ENCODE data around the gene SDCCAG8. TPM values are rescaled to one million over a fixed set of nuclear protein-coding genes. Genes with fewer than 3 reads are reported as not detected.

Gene SDCCAG8
- total RNA-seq, 4 donors from 2014 or later = 30.2 to 46.4 (median 36.7) TPM

- 82 to 96% methylated on average over 5 of the region's 5 CpGs for WGBS, 2 donors (ENCODE audit: low coverage in 1 of 2)
- TF ChIP-seq POLR2AphosphoS5 (IDR thresholded peaks at IDR 0.05) (no peak), EP300 (IDR thresholded peaks at IDR 0.05) (no peak), POLR2A (IDR thresholded peaks at IDR 0.05) (no peak)
- TF ChIP-seq, protein P1, sequence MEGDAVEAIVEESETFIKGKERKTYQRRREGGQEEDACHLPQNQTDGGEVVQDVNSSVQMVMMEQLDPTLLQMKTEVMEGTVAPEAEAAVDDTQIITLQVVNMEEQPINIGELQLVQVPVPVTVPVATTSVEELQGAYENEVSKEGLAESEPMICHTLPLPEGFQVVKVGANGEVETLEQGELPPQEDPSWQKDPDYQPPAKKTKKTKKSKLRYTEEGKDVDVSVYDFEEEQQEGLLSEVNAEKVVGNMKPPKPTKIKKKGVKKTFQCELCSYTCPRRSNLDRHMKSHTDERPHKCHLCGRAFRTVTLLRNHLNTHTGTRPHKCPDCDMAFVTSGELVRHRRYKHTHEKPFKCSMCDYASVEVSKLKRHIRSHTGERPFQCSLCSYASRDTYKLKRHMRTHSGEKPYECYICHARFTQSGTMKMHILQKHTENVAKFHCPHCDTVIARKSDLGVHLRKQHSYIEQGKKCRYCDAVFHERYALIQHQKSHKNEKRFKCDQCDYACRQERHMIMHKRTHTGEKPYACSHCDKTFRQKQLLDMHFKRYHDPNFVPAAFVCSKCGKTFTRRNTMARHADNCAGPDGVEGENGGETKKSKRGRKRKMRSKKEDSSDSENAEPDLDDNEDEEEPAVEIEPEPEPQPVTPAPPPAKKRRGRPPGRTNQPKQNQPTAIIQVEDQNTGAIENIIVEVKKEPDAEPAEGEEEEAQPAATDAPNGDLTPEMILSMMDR (IDR thresholded peaks at IDR 0.05) = no peak
- no peaks in the 10 kb centered on the region for H3K4me1 ChIP-seq
- H3K36me3 ChIP-seq = peaks cover 0 to 39% of the 10 kb centered on the region in 2 donors
- ATAC-seq = no peak
- H3K9me3 ChIP-seq = no peaks in the 10 kb centered on the region
- H3K27ac ChIP-seq = no peak overlapping the region
- H3K27me3 ChIP-seq = no peaks in the 10 kb centered on the region
- H3K4me3 ChIP-seq = no peak overlapping the region
Measured at GRCh38 chr1:243431591-243431990, 175.8 kb downstream of the SDCCAG8 start.

DNA sequence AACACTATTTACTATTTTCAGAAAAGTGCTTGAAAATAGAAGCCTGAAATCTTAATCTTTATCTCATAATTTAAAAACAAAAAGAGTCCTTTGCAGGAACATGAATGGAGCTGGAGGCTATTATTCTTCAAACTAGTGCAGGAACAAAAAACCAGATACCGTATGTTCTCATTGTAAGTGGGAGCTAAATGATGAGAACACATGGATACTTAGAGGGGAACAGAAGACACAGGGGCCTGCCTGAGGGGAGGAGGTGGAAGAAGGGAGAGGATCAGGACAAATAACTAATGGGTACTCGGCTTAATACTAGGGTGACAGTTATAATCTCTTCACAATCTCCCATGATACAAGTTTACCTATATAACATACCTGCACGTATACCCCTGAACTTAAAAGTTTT, 176.3 kb downstream of the SDCCAG8 start:
- no peaks in the 10 kb centered on the region for H3K9me3 ChIP-seq
- WGBS, 2 donors (ENCODE audit: low coverage in 1 of 2) = 74 to 88% methylated on average over 3 of the region's 3 CpGs

GRCh38 chr1:243433737-243434370, 178.0 kb downstream of the SDCCAG8 start:
- 86 to 94% methylated on average over 8 of the region's 8 CpGs for WGBS, 2 donors (ENCODE audit: low coverage in 1 of 2)
- no peaks in the 10 kb centered on the region for H3K4me1 ChIP-seq
- H3K27ac ChIP-seq = no peak overlapping the region
- no peak overlapping the region for H3K4me3 ChIP-seq
- peaks cover 0 to 24% of the 10 kb centered on the region in 2 donors for H3K36me3 ChIP-seq
- no peaks in the 10 kb centered on the region for H3K9me3 ChIP-seq
- H3K27me3 ChIP-seq = no peaks in the 10 kb centered on the region
- no peak for ATAC-seq
- no peak for TF ChIP-seq POLR2A (IDR thresholded peaks at IDR 0.05)

More for the DNA sequence above, 176.3 kb downstream of the SDCCAG8 start:
- Histone ChIP-seq H3K36me3 (peaks cover 0 to 34% of the 10 kb centered on the region in 2 donors), H3K27me3 (no peaks in the 10 kb centered on the region), H3K4me1 (no peaks in the 10 kb centered on the region), H3K4me3 (no peak overlapping the region), H3K27ac (no peak overlapping the region)
- no peak for ATAC-seq
- no peak for TF ChIP-seq EP300 (IDR thresholded peaks at IDR 0.05)
- TF ChIP-seq POLR2A (IDR thresholded peaks at IDR 0.05) = no peak
- TF ChIP-seq POLR2AphosphoS5 (IDR thresholded peaks at IDR 0.05) = no peak
- TF ChIP-seq, protein P1 (IDR thresholded peaks at IDR 0.05) = no peak

DNA sequence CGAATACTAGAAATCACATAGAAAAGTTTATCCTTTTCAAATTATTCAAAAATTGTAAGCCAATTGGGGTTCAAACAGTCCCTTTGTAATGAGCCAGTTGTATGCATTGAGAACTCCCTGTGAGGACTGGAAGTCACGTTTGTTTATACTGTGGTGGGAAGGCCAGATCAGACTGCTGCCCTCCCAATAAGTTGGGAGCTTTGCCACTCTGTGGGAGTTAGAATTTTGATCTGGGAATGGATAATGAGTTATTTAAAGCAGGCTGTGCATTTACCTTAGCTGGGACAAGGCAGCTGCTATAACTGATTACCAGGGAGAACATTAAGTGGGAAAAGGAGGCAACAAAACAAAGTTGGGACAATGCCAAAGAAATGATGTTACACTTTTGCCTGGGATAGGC, 178.8 kb downstream of the SDCCAG8 start:
- no peak overlapping the region for H3K27ac ChIP-seq
- H3K9me3 ChIP-seq = no peaks in the 10 kb centered on the region
- no peak overlapping the region for H3K4me3 ChIP-seq
- no peak for ATAC-seq
- no peaks in the 10 kb centered on the region for H3K27me3 ChIP-seq
- H3K36me3 ChIP-seq = peaks cover 0 to 18% of the 10 kb centered on the region in 2 donors
- TF ChIP-seq, protein P1 (IDR thresholded peaks at IDR 0.05) = no peak
- TF ChIP-seq POLR2A (IDR thresholded peaks at IDR 0.05) (no peak), EP300 (IDR thresholded peaks at IDR 0.05) (no peak), POLR2AphosphoS5 (IDR thresholded peaks at IDR 0.05) (no peak)
- no peaks in the 10 kb centered on the region for H3K4me1 ChIP-seq
- 41 to 55% methylated on average over 1 to 2 of the region's 2 CpGs for WGBS, 2 donors (ENCODE audit: low coverage in 1 of 2)

DNA sequence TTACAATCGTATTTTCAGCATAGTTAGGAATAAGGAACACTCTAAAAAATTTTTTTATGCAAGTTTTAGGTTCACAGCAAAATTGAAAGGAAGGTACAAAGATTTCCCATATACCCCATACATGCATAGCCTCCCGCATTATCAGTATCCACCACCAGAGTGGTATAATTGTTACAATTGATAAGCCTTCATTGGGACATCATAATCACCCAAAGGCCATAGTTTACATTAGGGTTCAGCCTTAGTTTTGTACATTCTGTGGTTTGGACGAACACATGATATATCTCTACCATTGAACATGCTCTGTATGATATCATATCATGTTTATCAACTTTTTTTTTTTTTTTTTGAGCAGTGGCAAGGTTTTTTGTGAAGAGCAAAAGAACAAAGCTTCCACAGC, 180.0 kb downstream of the SDCCAG8 start:
- Histone ChIP-seq H3K9me3 (no peaks in the 10 kb centered on the region), H3K36me3 (peaks cover 0 to 10% of the 10 kb centered on the region in 2 donors), H3K27ac (no peak overlapping the region), H3K4me3 (no peak overlapping the region), H3K27me3 (no peaks in the 10 kb centered on the region), H3K4me1 (no peaks in the 10 kb centered on the region)
- TF ChIP-seq POLR2A (IDR thresholded peaks at IDR 0.05) = no peak
- no peak for TF ChIP-seq POLR2AphosphoS5 (IDR thresholded peaks at IDR 0.05)
- no peak for TF ChIP-seq EP300 (IDR thresholded peaks at IDR 0.05)
- TF ChIP-seq, protein P1 (IDR thresholded peaks at IDR 0.05) = no peak
- ATAC-seq = no peak
- 89 to 98% methylated on average over 3 of the region's 3 CpGs for WGBS, 2 donors (ENCODE audit: low coverage in 1 of 2)

All from gastroesophageal sphincter (tissue), 4 donors.